Left ventricle myocardium superior (tissue), 1 donor: ENCODE data around the gene CLASP1. TPM values are rescaled to one million over a fixed set of nuclear protein-coding genes. Genes with fewer than 3 reads are reported as not detected.
"Not testable (repeated sequence)": the region's sequence is repeated elsewhere in the genome, so short reads cannot be mapped to it uniquely, and the experiment has no call there.

Source experiments
- ATAC-seq: fragments of 200-7000 bp; cut with Tn5 transposase; one replicate; pipeline ENCODE4 v1.9.1; 2020; ENCODE audit warnings: mild to moderate bottlenecking, moderate library complexity
- DNase-seq: peaks from one replicate; pipeline ENCODE4 v3.0.0-alpha.2; 2020
- intact Hi-C: fragments of 100-400 bp; cut with micrococcal nuclease; formaldehyde crosslinking; loops from one replicate; pipeline ENCODE4 v1.11.0; 2022
- total RNA-seq: library from RNA; stranded (reverse); fragmentation: NEBNext Ultra II Directional; extraction: Animal tissue kit (Norgen Biotek cat#: 25700); gene quantifications from one replicate; pipeline ENCODE4 v1.2.1, GENCODE V29; 2021
- donor health status: DM: no; HTN: yes; CAD: no; lungs with severe emphysema.

CLASP1 gene
- total RNA-seq, 1 donor from 2014 or later = 66.5 TPM

DNA sequence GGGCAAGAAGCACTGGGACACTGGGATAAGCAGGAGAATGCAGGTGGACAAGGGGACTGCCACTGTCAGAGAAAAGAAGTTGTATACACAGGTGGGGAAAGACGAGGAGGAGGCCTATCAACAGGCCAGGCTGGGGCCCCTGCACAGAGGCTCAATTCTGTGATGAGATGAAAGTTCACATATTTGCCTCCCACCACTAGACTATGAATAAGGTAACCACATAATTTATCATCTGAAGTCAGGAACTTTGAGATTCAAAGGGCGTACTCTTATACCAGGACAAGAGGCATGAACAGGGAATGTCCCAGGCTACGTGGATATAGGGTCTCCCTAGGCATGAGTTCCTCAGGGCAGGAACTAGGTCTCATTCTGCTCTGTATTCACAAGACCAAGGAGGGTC, 84.4 kb downstream of the CLASP1 start:
- ATAC-seq = no peak
- DNase-seq = no peak
- intact Hi-C loops = no loop called here

DNA sequence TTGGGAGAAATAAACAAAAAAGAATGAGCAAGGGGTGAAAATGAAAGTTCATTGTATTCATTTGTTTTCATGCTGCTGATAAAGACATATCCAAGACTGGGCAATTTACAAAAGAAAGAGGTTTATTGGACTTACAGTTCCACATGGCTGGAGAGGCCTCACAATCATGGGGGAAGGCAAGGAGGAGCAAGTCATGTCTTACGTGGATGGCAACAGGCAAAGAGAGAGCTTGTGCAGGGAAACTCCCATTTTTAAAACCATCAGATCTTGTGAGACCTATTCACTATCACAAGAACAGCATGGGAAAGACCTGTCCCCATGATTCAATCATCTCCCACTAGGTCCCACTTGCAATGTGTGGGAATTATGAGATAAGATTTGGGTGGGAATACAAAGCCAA, 85.5 kb downstream of the CLASP1 start:
- intact Hi-C loops, DNase-seq, ATAC-seq: not testable (repeated sequence)

DNA sequence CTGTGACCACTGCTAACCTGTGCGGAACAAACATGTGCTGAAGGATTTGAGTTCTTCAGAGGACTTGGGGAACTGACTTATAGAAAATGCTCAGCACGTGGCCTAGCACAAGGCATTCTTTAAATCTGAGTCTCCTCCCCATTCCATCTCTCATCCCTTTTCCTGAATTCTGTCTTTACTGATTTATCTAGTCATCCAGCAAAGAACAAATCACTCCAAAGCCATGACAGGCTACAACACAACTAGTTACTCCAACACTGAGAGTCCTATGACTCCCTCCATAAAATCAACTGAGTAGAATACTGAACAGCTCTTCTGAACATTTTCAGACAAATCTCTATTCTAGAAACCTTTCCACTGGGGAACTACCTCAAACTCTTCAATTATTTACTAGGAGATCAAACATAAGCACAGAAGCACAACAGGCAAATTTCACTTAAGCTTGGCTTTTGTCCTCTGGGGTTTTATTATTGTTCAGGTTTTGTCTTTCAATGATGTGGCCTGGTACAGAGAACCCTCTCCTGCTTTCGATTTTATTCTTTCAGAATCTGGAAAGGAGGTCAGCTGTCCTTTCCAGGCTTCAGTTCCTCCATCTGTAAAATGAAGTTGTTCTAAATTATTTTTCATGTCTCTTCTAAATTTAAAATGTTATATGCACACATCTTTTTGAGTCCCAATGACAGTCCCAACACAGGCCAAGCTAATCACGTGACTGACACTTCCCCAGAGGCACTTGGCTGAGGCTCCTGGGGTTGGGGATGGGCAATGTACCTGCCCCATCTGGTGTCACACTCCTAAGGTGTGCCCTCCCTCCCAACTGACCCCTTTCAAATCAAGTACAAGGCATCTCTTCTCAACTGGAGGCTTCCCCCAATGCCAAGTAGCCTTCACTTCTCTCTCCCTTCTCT, 86.7 kb downstream of the CLASP1 start:
- intact Hi-C loops = no loop called here
- DNase-seq (no peak), ATAC-seq (no peak)

DNA sequence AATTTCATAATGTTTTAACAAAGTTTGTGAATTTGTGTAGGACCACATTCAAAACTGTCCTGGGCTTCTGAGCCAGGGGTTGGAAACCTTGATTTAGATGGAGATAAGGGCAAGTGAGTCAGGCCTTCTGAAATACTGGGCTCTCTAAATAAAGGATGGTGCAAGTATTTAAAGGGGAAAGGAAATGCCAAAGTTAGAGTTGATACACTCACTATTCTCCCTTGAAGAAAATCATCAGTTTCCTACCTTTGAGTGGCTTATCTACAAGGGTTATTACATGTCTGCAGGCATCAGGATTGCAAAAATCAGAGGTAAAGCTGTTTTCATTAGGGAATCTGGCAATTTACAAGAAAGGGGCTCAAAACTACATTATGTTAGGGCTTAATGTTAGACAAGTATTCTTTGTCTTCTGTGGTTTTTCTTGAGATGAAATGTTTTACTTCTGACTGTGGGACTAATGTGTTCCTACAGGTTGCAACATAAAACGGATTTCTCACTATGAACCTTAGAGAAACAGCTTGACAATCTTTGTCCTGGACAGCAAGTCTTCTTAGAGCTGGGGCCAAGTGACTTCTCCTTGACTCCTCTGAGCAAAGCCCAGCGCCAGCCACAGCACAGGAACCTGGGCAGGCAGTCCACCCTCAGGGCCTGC, 87.5 kb downstream of the CLASP1 start:
- ATAC-seq (no peak), DNase-seq (no peak)
- intact Hi-C loops = no loop called here

DNA sequence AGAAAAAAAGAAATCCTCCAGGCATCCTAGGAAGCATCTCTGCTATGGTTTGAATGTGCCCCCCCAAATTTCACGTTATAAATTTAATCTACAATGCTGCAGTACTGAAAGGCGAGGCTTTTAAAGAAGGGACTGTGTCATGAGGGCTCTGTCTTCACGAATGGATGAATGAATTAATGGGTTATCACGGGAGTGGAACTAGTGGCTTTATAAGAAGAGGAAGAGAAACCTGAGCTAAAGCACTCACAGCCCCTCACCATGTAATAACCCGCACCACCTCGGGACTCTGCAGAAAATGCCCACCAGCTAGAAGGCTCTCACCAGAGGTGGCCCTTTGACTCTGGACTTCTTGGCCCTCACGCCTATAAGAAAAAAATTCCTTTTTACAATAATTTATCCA, 90.9 kb downstream of the CLASP1 start:
- DNase-seq = no peak
- ATAC-seq = no peak
- intact Hi-C loops = no loop called here

DNA sequence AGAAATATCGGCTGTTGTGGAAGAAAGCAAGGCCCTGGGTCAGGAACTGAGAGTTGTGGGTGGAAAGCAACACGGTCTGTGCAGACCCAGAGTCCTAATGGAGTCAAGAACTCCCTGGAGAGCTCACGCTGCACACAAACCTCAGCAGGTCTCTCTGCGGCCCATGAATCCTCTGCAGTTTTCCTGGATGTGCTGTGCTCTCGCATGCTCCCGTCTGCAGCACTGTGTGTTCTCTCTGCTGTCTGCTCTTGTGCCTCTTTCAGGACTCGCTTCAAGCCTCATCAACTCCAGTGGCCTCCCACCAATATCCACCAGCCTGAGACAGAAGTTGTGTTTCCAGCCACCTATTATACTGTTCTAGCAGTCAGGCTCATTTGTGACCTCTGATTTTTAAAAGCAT, 94.3 kb downstream of the CLASP1 start:
- ATAC-seq (peak; percentile 59), DNase-seq (no peak)
- intact Hi-C loops = no loop called here

DNA sequence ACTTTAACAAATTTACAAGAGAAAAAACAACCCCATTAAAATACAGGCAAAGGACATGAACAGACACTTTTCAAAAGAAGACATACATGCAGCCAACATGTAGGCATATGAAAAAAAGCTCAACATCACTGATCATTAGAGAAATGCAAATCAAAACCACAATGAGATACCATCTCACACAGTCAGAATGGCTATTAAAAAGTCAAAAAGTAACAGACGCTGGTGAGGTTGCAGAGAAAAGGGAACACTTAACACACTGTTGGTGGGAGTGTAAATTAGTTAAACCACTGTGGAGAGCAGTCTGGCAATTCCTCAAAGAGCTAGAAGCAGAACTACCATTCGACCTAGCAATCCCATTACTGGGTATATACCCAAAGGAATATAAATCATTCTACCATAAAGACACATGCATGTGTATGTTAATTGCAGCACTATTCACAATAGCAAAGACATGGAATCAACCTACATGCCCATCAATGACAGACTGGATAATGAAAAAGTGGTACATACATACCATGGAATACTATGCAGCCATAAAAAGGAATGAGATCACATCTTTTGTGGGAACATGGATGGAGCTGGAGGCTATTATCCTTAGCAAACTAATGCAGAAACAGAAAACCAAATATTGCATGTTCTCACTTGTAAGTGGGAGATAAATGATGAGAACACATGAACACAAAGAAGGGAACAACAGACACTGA, 96.6 kb downstream of the CLASP1 start:
- ATAC-seq, DNase-seq, intact Hi-C loops: not testable (repeated sequence)

DNA sequence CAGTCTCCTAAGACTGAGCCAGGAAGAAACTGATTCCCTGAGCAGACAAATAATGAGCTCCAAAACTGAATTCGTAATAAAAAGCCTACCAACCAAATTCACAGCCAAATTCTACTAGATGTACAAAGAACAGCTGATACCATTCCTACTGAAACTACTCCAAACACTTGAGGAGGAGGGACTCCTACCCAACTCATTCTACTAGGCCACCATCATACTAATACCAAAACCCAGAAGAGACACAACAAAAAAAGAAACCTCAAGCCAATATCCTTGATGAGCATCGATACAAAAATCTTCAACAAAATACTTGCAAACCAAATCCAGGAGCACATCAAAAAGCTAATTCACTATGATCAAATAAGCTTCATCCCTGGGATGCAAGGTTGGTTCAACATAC, 98.6 kb downstream of the CLASP1 start:
- ATAC-seq = no peak
- no peak for DNase-seq
- intact Hi-C loops = no loop called here

DNA sequence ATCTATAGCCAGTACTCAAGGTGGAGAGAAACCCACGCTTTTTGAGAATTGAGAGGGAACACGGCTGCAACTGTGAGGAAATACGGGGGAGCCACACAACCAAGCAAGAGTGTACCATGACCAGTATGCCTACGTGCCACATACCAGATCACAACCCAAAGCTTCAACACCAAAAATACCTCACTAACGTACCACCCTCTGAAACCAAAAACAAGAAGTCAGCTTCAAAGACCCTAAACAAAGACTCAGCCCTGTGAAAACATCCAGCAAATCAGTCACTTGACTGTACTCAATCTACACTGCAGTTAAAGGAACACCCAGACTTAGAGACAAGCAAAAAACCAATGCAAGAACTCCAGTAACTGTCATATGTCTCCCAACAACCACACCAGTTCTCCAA, 101.6 kb downstream of the CLASP1 start:
- ATAC-seq = peak; percentile 13
- intact Hi-C loops = no loop called here
- DNase-seq = no peak

DNA sequence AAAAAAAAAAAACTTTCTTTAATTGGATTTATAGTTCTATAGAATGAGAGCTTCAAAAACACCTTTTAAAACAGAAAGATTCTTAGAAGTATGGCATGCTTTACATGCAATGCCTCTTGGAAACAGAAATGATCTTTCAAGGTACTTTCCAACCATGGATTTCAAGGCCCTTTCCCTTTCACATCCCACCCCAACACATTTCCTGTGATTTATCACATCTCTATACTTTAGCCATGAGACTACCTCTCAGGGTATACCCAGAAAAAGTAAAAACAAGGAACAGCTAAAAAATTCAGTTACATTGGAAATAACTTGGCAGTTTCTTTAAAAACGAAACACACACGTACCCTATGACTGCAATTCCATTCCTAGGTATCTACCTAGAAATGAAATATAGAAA, 103.3 kb downstream of the CLASP1 start:
- ATAC-seq (no peak), DNase-seq (no peak)
- intact Hi-C loops = no loop called here

DNA sequence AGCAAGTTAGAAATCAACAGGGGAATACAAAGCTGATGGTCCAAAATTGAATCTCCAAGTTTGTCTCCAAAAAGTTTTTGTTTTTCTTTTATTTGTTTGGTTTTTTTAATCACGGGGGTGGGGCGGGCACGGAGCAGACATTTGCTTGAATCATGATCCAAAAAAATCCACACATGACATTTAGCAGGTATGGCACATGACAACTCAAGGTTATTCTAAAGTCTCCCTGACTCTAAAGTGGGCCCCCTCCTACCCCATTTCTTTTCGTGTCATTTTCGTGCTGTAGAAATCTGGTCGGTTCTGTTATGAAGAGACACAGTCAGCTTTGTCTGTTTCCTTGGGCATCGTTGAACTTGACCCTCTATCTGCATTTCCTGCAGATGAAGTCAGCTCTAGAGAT, 104.0 kb downstream of the CLASP1 start:
- ATAC-seq (peak; percentile 36), DNase-seq (no peak)
- intact Hi-C loops = no loop called here

DNA sequence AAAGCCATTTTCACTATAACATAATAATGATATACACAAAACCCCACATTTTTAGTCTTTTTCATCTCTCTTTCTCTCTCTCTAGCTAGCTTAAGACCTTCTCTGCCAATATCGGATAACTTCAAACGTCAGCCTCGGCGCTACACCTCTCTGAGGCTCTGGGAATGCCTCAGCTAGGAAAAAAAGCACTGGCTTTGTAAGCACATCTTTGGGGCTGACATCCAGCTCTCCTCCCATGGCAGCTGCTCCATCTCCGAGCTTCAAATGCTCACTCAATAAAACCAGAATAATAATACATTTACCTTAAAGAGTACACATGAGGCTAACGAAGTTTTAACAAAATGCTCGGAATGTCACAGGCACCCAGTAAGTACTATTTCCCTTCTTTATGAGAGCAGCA, 107.8 kb downstream of the CLASP1 start:
- ATAC-seq (peak; percentile 43), DNase-seq (no peak)
- intact Hi-C loops = no loop called here

DNA sequence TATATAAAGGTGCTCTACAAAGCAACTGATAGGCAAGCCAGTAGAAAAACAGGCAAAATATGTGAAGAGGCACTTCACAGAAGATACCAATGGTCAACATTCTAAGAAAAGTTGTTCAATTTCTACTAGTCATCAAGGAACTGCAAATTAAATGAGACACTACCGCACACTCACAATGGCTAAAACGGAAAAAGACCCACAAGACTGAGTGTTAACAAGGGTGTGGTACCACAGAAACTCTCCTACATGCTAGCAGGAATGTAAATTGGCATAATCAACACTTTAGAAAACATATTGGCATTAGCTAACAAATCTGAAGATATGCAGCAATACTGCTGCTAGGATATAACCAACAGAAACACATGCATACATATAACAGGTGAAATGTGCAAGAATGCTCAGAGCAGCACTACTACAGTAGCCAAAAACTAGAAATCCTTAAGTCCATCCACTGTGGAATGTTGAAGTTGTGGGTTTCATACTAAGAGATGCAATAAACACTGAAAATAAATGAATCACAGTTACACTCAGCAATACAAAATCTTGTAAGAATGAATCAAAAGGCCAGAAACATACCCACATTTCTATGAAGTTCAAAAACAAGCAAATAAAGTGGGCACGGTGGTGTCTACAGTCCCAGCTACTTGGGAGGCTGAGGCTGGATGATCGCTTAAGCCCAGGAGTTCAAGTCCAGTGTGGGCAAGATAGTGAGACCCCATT, 109.4 kb downstream of the CLASP1 start:
- DNase-seq (no peak), ATAC-seq (no peak)
- intact Hi-C loops = no loop called here

DNA sequence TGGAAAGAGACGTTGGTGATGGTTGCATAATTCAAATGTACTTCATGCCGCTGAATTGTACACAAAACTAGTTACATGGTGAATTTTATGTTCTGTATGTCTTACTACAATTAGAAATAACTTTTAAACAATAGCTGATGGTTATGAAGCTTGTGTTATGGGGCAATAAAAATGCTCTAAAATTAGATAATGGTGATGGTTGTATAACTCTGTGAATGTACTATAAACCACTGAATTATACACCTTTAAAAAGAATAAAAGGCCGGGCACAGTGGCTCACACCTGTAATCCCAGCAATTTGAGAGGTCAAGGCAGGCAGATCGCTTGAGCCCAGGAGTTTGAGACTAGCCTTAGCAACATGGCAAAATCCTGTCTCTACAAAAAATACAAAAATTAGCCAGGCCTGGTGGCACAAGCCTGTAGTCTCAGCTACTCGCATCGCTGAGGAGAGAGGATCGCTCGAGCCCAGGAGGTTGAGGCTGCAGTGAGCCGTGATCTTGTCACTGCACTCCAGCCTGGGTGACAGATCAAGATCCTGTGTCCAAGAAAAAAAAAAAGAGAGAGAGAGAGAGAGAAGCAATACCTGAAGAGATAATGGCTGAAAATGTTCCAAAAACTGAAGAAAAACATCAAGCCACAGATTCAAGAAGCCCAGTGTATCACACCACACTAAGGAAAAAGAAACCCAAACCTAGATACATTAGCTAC, 112.3 kb downstream of the CLASP1 start:
- no peak for DNase-seq
- intact Hi-C loops = no loop called here
- ATAC-seq = no peak

DNA sequence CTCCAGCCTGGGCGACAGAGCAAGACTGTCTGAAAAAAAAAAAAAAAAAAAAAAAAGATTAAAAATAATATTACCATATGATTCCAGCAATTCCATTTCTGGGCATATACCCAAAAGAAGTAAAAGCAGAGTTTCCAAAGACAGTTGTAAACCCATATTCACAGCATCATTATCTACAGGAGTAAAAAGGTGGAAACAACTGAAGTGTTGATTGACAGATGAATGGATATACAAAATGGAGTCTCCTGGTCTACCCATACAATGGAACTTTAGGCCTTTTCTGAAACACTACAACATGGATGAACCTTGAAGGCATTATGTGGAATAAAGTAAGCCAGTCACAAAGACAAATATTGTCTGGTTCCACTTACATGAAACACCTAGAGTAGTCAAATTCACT, 112.9 kb downstream of the CLASP1 start:
- ATAC-seq = no peak
- DNase-seq = no peak
- intact Hi-C loops = no loop called here

DNA sequence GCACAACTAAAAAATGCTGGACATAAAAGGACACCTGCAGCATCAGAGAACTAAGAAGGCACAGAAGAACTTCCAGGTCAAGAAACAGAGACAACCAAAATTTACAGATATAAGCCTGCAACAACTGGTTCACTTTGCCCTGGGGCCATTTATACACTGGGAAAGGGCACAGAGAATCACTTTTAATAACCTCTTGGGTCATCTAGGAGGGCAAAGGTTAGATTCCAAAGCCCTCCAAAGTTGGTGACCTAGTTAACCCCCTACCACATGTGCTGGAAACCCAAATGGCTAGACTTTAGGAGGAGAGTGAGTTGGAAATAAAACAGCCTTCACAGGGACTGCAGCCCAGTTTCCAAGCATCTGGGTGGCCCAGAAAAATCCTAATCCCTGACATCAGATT, 115.3 kb downstream of the CLASP1 start:
- intact Hi-C loops = loop anchor here (5.0 kb wide), 2 partner anchors 113 to 183 kb away; partner anchors contain the start of gene CLASP1
- ATAC-seq (no peak), DNase-seq (no peak)

DNA sequence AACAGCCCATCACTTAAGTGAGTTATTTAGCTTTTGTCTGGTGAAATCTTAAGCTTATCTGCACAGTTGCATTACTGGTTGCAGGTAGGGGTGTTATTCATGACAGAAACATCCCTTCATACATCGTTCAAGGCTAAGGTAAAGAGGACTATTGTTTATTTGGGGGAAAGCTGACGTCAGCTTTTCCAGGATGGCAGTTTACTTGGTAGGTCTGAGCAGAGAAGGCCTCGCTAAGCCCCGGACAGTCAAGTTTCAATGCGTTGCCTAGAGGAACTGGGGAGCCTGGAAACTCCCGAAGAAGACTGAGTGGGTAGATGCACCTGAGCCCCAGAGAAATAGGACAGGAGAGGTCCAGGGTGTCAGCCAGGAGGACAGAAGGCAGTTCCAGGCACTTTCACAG, 116.4 kb downstream of the CLASP1 start:
- no peak for ATAC-seq
- DNase-seq = no peak
- intact Hi-C loops = loop anchor here (5.0 kb wide), 2 partner anchors 114 to 184 kb away; partner anchors contain the start of gene CLASP1

DNA sequence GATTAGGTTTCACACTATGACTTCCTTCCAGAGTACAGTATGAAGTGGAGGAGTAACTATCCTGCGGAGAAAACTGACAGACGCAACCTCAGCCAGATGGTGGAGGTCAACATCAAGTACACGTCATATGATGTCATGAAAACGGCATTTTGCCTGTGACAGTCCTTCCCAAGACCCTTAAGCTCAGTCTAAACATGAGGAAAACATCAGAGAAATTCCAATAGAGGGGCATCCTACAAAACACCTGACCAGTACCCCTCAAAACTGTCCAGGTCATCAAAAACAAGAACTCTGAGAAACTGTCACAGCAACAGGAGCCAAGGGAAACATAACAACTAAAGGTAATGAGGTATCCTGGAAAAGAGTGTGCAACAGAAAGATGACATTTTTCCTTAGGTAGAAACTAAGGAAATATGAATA, 116.9 kb downstream of the CLASP1 start:
- ATAC-seq (no peak), DNase-seq (no peak)
- intact Hi-C loops = loop anchor here (5.0 kb wide), 2 partner anchors 115 to 185 kb away; partner anchors contain the start of gene CLASP1
